Colonic mucosa (tissue), 4 donors: Measurements from ENCODE around the gene ISOC2. TPM values are rescaled to one million over a fixed set of nuclear protein-coding genes. Genes with fewer than 3 reads are reported as not detected.

ENCODE experiments used
- DNase-seq: peaks from one replicate; pipeline ENCODE4 v3.0.0-alpha.2; 2020
- H3K27ac ChIP-seq: fragments of 200-600 bp; one replicate; pipeline ENCODE4 v1.8.0; 2021
- H3K27me3 ChIP-seq: fragments of 200-600 bp; one replicate; pipeline ENCODE4 v1.8.0; 2021
- H3K36me3 ChIP-seq: fragments of 200-600 bp; one replicate; pipeline ENCODE4 v1.8.0; 2021
- H3K4me1 ChIP-seq: fragments of 200-600 bp; one replicate; pipeline ENCODE4 v1.8.0; 2021; ENCODE audit warnings: mild to moderate bottlenecking
- H3K4me3 ChIP-seq: fragments of 200-600 bp; one replicate; pipeline ENCODE4 v1.8.0; 2021
- H3K9ac ChIP-seq, 2 donors: one replicate each; pipeline ENCODE4 v1.7.0; 2013; ENCODE audit warnings: control low read depth in 2 of 2, low read depth in 2 of 2, low read length in 2 of 2
- H3K9me3 ChIP-seq: fragments of 200-600 bp; one replicate; pipeline ENCODE4 v1.8.0; 2021
- CTCF ChIP-seq: fragments of 200-600 bp; IDR thresholded peaks from one replicate; pipeline ENCODE4 v1.8.0; 2022; ENCODE audit warnings: antibody characterized with exemption, mild to moderate bottlenecking
- intact Hi-C: fragments of 100-400 bp; cut with DNase I; formaldehyde crosslinking; loops from one replicate; pipeline ENCODE4 v1.14.1; 2022
- total RNA-seq, 2 donors: library from RNA; stranded (reverse); fragmentation: NEBNext Ultra II Directional in 1 of 2; extraction: Animal tissue kit (Norgen Biotek cat#: 25700) in 1 of 2; gene quantifications; one replicate each; pipeline ENCODE4 v1.2.1, GENCODE V29; 2021
- donor health status: healthy.
- donor health status: DM: no; HTN: no; CAD: no.
- donor health status: DM: no; HTN: no; CAD: no.

Gene ISOC2
- total RNA-seq, 2 donors from 2014 or later, result 89.8 to 132 TPM

- H3K9me3 ChIP-seq, result no peaks in the 10 kb centered on the region
- H3K9ac ChIP-seq, result no peak overlapping the region
- peaks cover 44% of the 10 kb centered on the region for H3K27me3 ChIP-seq
- H3K36me3 ChIP-seq, result no peaks in the 10 kb centered on the region
- H3K4me1 ChIP-seq, result no peaks in the 10 kb centered on the region
- H3K27ac ChIP-seq, result no peak overlapping the region
- intact Hi-C loops, result no loop called here
- DNase-seq, result no peak
- no peak overlapping the region for H3K4me3 ChIP-seq
- TF ChIP-seq CTCF, result no peak
These were observed 19.0 kb downstream of the ISOC2 start for GRCh38 chr19:55442372-55442961.

- DNase-seq, result no peak
- H3K9ac ChIP-seq, result no peak overlapping the region
- H3K4me3 ChIP-seq, result no peak overlapping the region
- H3K9me3 ChIP-seq, result no peaks in the 10 kb centered on the region
- H3K27ac ChIP-seq, result no peak overlapping the region
- no peaks in the 10 kb centered on the region for H3K4me1 ChIP-seq
- H3K36me3 ChIP-seq, result no peaks in the 10 kb centered on the region
- intact Hi-C loops, result no loop called here
- H3K27me3 ChIP-seq, result peaks cover 44% of the 10 kb centered on the region
- no peak for TF ChIP-seq CTCF
These were observed 19.6 kb downstream of the ISOC2 start for GRCh38 chr19:55441692-55442321.

- Histone ChIP-seq H3K27me3 (peaks cover 44% of the 10 kb centered on the region), H3K36me3 (no peaks in the 10 kb centered on the region), H3K9ac (no peak overlapping the region), H3K27ac (no peak overlapping the region), H3K4me3 (no peak overlapping the region), H3K4me1 (no peaks in the 10 kb centered on the region), H3K9me3 (no peaks in the 10 kb centered on the region)
- TF ChIP-seq CTCF, result no peak
- no peak for DNase-seq
- intact Hi-C loops, result no loop called here
These were observed 20.1 kb downstream of the ISOC2 start for GRCh38 chr19:55441319-55441691.

- no peaks in the 10 kb centered on the region for H3K4me1 ChIP-seq
- no peak for DNase-seq
- H3K36me3 ChIP-seq, result no peaks in the 10 kb centered on the region
- no peaks in the 10 kb centered on the region for H3K9me3 ChIP-seq
- intact Hi-C loops, result no loop called here
- no peak overlapping the region for H3K9ac ChIP-seq
- no peak overlapping the region for H3K4me3 ChIP-seq
- H3K27me3 ChIP-seq, result peaks cover 44% of the 10 kb centered on the region
- TF ChIP-seq CTCF, result no peak
- no peak overlapping the region for H3K27ac ChIP-seq
These were observed 20.9 kb downstream of the ISOC2 start for GRCh38 chr19:55440411-55441105.

- TF ChIP-seq CTCF, result no peak
- Histone ChIP-seq H3K27me3 (peaks cover 35% of the 10 kb centered on the region), H3K36me3 (no peaks in the 10 kb centered on the region), H3K9me3 (no peaks in the 10 kb centered on the region), H3K27ac (no peak overlapping the region), H3K9ac (no peak overlapping the region), H3K4me3 (no peak overlapping the region), H3K4me1 (no peaks in the 10 kb centered on the region)
- DNase-seq, result no peak
- intact Hi-C loops, result no loop called here
These were observed 22.4 kb downstream of the ISOC2 start for GRCh38 chr19:55439052-55439451.
